Endodermal cell (in vitro differentiated cells): Measurements from ENCODE around the gene DNASE1L3. TPM values are rescaled to one million over a fixed set of nuclear protein-coding genes. Genes with fewer than 3 reads are reported as not detected.

ENCODE experiments used
- DNase-seq: peaks from one replicate; pipeline ENCODE4 v3.0.0-alpha.2; 2017
- H3K27ac ChIP-seq: 2 replicates; pipeline ENCODE4 v1.5.1; 2013; ENCODE audit warnings: mild to moderate bottlenecking, low read depth, low read length, moderate library complexity
- H3K27me3 ChIP-seq: 2 replicates; pipeline ENCODE4 v1.6.1; 2013; ENCODE audit warnings: mild to moderate bottlenecking, low read length, moderate library complexity; ENCODE audit not compliant: insufficient read depth, control insufficient read depth, poor library complexity, severe bottlenecking
- H3K36me3 ChIP-seq: 2 replicates; pipeline ENCODE4 v1.7.0; 2013; ENCODE audit warnings: mild to moderate bottlenecking, low read length, moderate library complexity; ENCODE audit not compliant: control insufficient read depth, insufficient read depth
- H3K4me1 ChIP-seq: one replicate; pipeline ENCODE4 v1.7.0; 2013; ENCODE audit warnings: low read length; ENCODE audit not compliant: control insufficient read depth, insufficient read depth
- H3K4me3 ChIP-seq: 2 replicates; pipeline ENCODE4 v1.5.1; 2013; ENCODE audit warnings: mild to moderate bottlenecking, low read length, moderate library complexity
- H3K9ac ChIP-seq: 2 replicates; pipeline ENCODE4 v1.6.1; 2013; ENCODE audit warnings: mild to moderate bottlenecking, low read length, moderate library complexity; ENCODE audit not compliant: poor library complexity, severe bottlenecking; ENCODE audit errors: extremely low read depth
- H3K9me3 ChIP-seq: 2 replicates; pipeline ENCODE4 v1.6.1; 2013; ENCODE audit warnings: mild to moderate bottlenecking, low read length, moderate library complexity; ENCODE audit not compliant: control insufficient read depth
- H3K27ac Mint-ChIP-seq: 2 replicates; pipeline ENCODE4 v1.8.0; 2020; ENCODE audit warnings: mixed read lengths
- H3K27me3 Mint-ChIP-seq: 2 replicates; pipeline ENCODE4 v1.8.0; 2021; ENCODE audit warnings: mild to moderate bottlenecking, mixed read lengths; ENCODE audit not compliant: insufficient read depth
- H3K36me3 Mint-ChIP-seq: 2 replicates; pipeline ENCODE4 v1.8.0; 2020; ENCODE audit warnings: low read depth, mixed read lengths
- H3K4me1 Mint-ChIP-seq: 2 replicates; pipeline ENCODE4 v1.8.0; 2020; ENCODE audit warnings: mixed read lengths
- H3K4me3 Mint-ChIP-seq: 2 replicates; pipeline ENCODE4 v1.8.0; 2020; ENCODE audit warnings: mild to moderate bottlenecking, moderate library complexity, mixed read lengths
- H3K9me3 Mint-ChIP-seq: 2 replicates; pipeline ENCODE4 v1.8.0; 2020; ENCODE audit warnings: mild to moderate bottlenecking, mixed read lengths
- CTCF ChIP-seq: fragments of 200-600 bp; sonication (generic); conservative IDR thresholded peaks from 2 replicates; pipeline ENCODE4 v1.5.0; 2021; ENCODE audit warnings: antibody characterized with exemption, mild to moderate bottlenecking
- WGBS, 2 experiments: methylation state at CpG; one replicate each; pipeline versions ENCODE4 v1.1.5 to v1.1.7; 2013; ENCODE audit warnings: missing lambda C conversion rate in 2 of 2, mixed read lengths in 1 of 2; ENCODE audit not compliant: insufficient coverage in 1 of 2, insufficient read length in 1 of 2; 5-methylcytosine and 5-hydroxymethylcytosine counted together
- total RNA-seq, 2 donors: library from RNA; stranded (reverse); fragmentation: NEBNext Ultra II Directional in 1 of 2; extraction: Animal tissue kit (Norgen Biotek cat#: 25700) in 1 of 2; gene quantifications; 2 replicates in 1 of 2; 3 replicates in 1 of 2; pipeline ENCODE4 v1.2.1, GENCODE V29; 2021

DNASE1L3 gene
- total RNA-seq, 2 donors from 2014 or later, result not detected

GRCh38 chr3:58164199-58164879 lies 46.4 kb downstream of the DNASE1L3 start:
- Histone ChIP-seq H3K4me3 (no peak overlapping the region), H3K36me3 (peaks cover 97% of the 10 kb centered on the region), H3K27me3 (no peaks in the 10 kb centered on the region), H3K27ac (no peak overlapping the region), H3K4me1 (peaks cover 27% of the 10 kb centered on the region), H3K9ac (no peak overlapping the region), H3K9me3 (no peaks in the 10 kb centered on the region)
- TF ChIP-seq CTCF, result no peak
- DNase-seq, result no peak
- H3K36me3 Mint-ChIP-seq, result peaks cover 84% of the 10 kb centered on the region
- H3K9me3 Mint-ChIP-seq, result no peaks in the 10 kb centered on the region
- WGBS, 2 experiments, result 92 to 98% methylated on average over 9 to 12 of the region's 12 CpGs
- no peaks in the 10 kb centered on the region for H3K27me3 Mint-ChIP-seq
- H3K27ac Mint-ChIP-seq, result peak overlapping the region; percentile 56
- H3K4me1 Mint-ChIP-seq, result peaks cover 9% of the 10 kb centered on the region
- H3K4me3 Mint-ChIP-seq, result no peak overlapping the region

- no peaks in the 10 kb centered on the region for H3K27me3 Mint-ChIP-seq
These were observed 47.5 kb downstream of the DNASE1L3 start for GRCh38 chr3:58163234-58163633.

More at GRCh38 chr3:58163234-58163633, 47.5 kb downstream of the DNASE1L3 start:
- peaks cover 97% of the 10 kb centered on the region for H3K36me3 ChIP-seq
- H3K4me3 Mint-ChIP-seq, result no peak overlapping the region
- H3K4me3 ChIP-seq, result no peak overlapping the region
- 95 to 96% methylated on average over 13 to 14 of the region's 14 CpGs for WGBS, 2 experiments
- peaks cover 27% of the 10 kb centered on the region for H3K4me1 ChIP-seq
- H3K27ac Mint-ChIP-seq, result no peak overlapping the region
- no peak overlapping the region for H3K27ac ChIP-seq
- peaks cover 84% of the 10 kb centered on the region for H3K36me3 Mint-ChIP-seq
- H3K9me3 ChIP-seq, result no peaks in the 10 kb centered on the region
- no peak for DNase-seq
- H3K27me3 ChIP-seq, result no peaks in the 10 kb centered on the region
- no peaks in the 10 kb centered on the region for H3K9me3 Mint-ChIP-seq
- peaks cover 9% of the 10 kb centered on the region for H3K4me1 Mint-ChIP-seq
- no peak for TF ChIP-seq CTCF
- H3K9ac ChIP-seq, result no peak overlapping the region
